ENCODE data around the gene ZFP36L2.
A peak's percentile ranks its signal among the peaks of the same experiment; 100 is the strongest.

The ZFP36L2 gene

GRCh38 chr2:43223521-43224001, 2.8 kb downstream of the ZFP36L2 start:
- DNase-seq (ENCODE audit: low spot score), result peak; percentile 26

GRCh38 chr2:43222475-43223309, 3.7 kb downstream of the ZFP36L2 start:
- peak; percentile 32 for DNase-seq (ENCODE audit: low spot score)

DNA sequence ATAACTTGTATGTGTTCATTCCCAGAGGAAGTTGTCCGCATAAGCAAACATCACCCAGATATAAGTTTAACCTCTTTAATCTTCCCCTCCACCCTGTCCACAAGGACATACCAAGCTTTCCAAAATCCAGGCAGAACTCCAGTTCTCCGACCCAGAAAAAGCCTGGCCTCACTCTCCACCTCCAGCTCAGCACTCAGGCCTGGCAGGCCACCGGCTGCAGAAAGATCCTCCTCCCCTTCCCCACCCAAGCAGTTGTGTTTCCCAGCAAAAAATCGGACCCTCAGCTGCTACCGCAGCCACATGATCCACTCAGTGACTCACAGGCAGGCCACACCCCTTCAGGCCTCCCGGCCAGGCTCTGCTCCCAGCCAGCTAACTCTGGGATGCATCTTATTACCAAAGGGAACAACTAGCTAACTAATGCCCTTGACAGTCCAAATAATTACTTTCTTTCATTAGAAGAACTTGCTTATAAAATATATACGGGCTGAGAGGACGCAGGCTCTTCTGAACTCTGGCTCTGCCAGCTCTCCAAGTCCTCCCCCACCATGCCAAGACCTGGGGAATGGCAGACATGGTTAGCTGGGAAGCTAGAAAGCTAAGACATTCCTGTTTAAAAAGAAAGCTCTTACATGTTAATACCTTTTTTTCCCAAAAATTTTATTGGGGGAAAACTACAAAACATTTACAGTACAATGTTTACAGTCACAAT, 4.5 kb downstream of the ZFP36L2 start:
- peak; percentile 89 for DNase-seq (ENCODE audit: low spot score)

- peak; percentile 68 for DNase-seq (ENCODE audit: low spot score)
Measured at GRCh38 chr2:43221124-43221762, 5.2 kb downstream of the ZFP36L2 start.

DNA sequence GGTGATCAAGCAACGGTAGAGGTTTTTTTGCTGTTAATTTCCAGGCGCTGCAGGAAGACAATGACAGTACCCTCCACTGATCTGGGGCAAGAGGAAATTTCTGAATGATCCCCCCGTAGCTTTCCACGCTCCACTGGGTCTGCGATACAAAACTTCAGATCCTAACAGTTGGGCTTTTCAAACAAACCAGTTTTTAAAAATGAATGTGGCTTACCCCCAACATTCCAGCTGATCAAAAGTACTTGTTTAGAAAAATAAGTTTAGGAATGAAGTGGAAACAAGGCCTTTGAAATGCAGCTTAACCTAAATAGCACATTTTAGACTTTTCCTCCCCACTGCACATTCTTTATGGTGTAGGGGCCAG, 5.7 kb downstream of the ZFP36L2 start:
- DNase-seq (ENCODE audit: low spot score), result no peak

DNA sequence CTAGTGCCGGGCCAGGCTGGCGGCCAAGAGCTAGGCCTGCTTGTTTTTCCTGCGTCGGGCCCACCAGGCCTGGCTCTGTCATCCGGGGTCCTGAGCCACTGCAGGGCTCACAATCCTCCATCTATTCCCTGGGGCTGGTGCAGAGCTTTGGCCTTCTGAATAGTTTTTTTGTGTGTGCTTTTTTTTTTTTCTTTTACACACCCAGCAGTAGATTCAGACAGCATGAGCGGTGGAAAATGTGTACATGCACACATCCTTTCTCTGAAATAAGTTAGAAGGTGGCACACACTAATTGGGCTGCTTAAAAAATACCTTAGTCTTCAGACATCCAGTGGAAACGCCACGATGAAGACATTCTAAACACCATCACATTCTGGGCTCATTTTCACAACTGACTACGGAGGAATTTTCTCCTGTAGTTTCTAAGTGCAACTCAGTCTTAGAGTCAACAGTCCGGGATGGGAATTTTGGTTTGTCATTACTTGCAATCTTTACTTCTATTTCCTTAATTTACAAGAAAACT, 6.1 kb downstream of the ZFP36L2 start:
- DNase-seq (ENCODE audit: low spot score), result no peak

- DNase-seq (ENCODE audit: low spot score), result peak; percentile 90
Measured at GRCh38 chr2:43219383-43220228, 6.8 kb downstream of the ZFP36L2 start.

DNA sequence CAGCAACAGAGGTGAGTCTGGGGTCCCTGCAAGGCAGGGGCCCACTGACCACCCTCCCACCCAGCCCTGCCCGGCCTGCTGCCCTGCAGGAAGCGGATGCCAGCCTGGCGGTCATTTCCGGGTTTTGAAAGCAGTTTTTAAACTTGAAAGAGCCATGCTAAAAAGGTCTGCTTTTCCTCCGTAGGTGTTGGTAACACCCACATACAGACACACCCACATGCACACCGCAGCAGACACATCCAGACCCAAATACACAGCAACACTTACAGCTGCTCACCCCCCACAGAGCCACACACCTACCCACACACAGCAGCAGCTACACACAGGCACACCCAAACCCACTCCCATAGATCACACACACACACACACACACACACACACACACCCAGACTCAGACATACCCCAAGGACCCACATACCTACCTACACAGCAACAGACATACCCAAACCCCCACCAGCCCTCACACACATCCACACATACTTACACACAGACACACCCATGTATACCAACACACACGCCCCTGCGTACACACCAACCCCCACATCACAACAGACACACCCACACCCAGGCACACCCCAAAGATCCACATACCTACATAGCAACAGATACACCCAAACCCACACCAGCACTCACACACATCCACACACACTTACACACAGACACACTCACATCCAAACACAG, 7.6 kb downstream of the ZFP36L2 start:
- DNase-seq (ENCODE audit: low spot score), result peak; percentile 74

- DNase-seq (ENCODE audit: low spot score), result no peak
Measured at GRCh38 chr2:43218155-43218701, 8.2 kb downstream of the ZFP36L2 start.

- peak; percentile 9 for DNase-seq (ENCODE audit: low spot score)
Measured at GRCh38 chr2:43217228-43218154, 8.9 kb downstream of the ZFP36L2 start.

GRCh38 chr2:43216629-43217028, 9.8 kb downstream of the ZFP36L2 start:
- DNase-seq (ENCODE audit: low spot score), result no peak

- no peak for DNase-seq (ENCODE audit: low spot score)
Measured at GRCh38 chr2:43215673-43216255, 10.6 kb downstream of the ZFP36L2 start.

- no peak for DNase-seq (ENCODE audit: low spot score)
Measured at GRCh38 chr2:43214253-43214652, 12.2 kb downstream of the ZFP36L2 start.

DNA sequence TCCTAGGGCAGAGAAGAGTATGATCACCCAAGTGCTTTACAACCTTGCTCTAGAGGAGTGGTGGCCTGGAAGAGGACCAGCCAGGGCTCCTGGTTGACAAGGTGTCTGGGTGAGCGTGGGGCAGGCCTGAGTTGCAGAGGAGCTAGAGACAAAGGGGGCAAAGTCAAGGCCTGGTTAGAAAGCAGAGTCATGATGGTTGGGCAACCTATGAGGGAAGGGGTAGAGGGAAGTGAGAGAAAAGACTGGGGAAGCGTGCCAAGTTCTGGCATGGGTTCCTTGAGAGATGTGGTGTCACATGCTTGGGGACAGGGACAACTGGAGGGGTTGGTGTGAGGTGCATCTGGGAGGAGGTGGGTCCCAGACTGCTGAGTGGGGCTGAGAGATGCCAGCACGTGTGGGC, 13.5 kb downstream of the ZFP36L2 start:
- no peak for DNase-seq (ENCODE audit: low spot score)

- DNase-seq (ENCODE audit: low spot score), result no peak
Measured at GRCh38 chr2:43212216-43212835, 14.1 kb downstream of the ZFP36L2 start.

GRCh38 chr2:43210467-43211303, 15.7 kb downstream of the ZFP36L2 start:
- no peak for DNase-seq (ENCODE audit: low spot score)

DNA sequence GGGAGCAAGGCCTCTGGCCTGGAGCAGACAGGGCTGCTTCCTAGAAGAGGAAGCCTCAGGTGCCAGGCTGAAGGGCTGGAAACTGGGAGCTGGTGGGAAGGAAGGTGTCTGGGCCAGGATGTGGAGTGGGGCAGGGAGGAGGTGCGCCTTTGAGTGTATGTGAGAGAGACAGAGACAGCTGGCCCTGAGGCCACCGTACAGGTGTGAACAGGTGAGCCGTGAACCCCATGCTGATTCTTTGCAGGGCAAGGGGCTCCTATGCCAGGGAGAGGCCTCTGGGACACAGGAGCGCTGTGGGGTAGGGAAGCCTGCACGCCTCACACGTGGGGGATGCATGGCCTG, 16.3 kb downstream of the ZFP36L2 start:
- no peak for DNase-seq (ENCODE audit: low spot score)

GRCh38 chr2:43209204-43209717, 17.1 kb downstream of the ZFP36L2 start:
- no peak for DNase-seq (ENCODE audit: low spot score)
